Mesenchymal stem cell (in vitro differentiated cells and primary cell): ENCODE measurements around the gene CAMK1D.

Experiments
- DNase-seq: peaks from one replicate; pipeline ENCODE4 v3.0.0-alpha.2; 2013
- H2AFZ ChIP-seq: one replicate; pipeline ENCODE4 v1.6.1; 2013; ENCODE audit warnings: low read depth, mild to moderate bottlenecking, control low read depth, inconsistent platforms, low read length, moderate library complexity
- H2AK5ac ChIP-seq: 2 replicates; pipeline ENCODE4 v1.6.1; 2013; ENCODE audit warnings: low read length, moderate library complexity, mild to moderate bottlenecking, inconsistent platforms; ENCODE audit not compliant: severe bottlenecking
- H2BK120ac ChIP-seq: one replicate; pipeline ENCODE4 v1.6.1; 2013; ENCODE audit warnings: low read depth, mild to moderate bottlenecking, inconsistent platforms, low read length, moderate library complexity
- H2BK12ac ChIP-seq, 2 experiments: one replicate each; pipeline ENCODE4 v1.6.1; 2013; ENCODE audit warnings: inconsistent platforms in 2 of 2, low read length in 2 of 2, mild to moderate bottlenecking in 2 of 2, moderate library complexity in 2 of 2, control low read depth in 1 of 2
- H2BK15ac ChIP-seq: one replicate; pipeline ENCODE4 v1.6.1; 2013; ENCODE audit warnings: mild to moderate bottlenecking, low read depth, inconsistent platforms; ENCODE audit not compliant: poor library complexity, severe bottlenecking
- H2BK5ac ChIP-seq: 2 replicates; pipeline ENCODE4 v1.6.1; 2013; ENCODE audit warnings: low read depth, mild to moderate bottlenecking, low read length, control low read depth, inconsistent platforms; ENCODE audit not compliant: poor library complexity, severe bottlenecking
- H3K14ac ChIP-seq, 2 experiments: one replicate each; pipeline ENCODE4 v1.6.1; 2013; ENCODE audit warnings: inconsistent platforms in 2 of 2, low read length in 2 of 2, control low read depth in 1 of 2, mild to moderate bottlenecking in 1 of 2, moderate library complexity in 1 of 2
- H3K18ac ChIP-seq, 2 experiments: one replicate each; pipeline ENCODE4 v1.6.1; 2013; ENCODE audit warnings: inconsistent platforms in 2 of 2, low read length in 2 of 2, control low read depth in 1 of 2, low read depth in 1 of 2, mild to moderate bottlenecking in 1 of 2
- H3K23ac ChIP-seq, 2 experiments: one replicate each; pipeline ENCODE4 v1.6.1; 2013; ENCODE audit warnings: inconsistent platforms in 2 of 2, low read length in 2 of 2, mild to moderate bottlenecking in 2 of 2, moderate library complexity in 2 of 2, control low read depth in 1 of 2
- H3K27ac ChIP-seq: 2 replicates; pipeline ENCODE4 v1.5.1; 2013; ENCODE audit warnings: mild to moderate bottlenecking, moderate library complexity, low read length, control low read depth, inconsistent platforms; ENCODE audit not compliant: poor library complexity, severe bottlenecking
- H3K27me3 ChIP-seq, 2 experiments: 2 replicates each; pipeline versions ENCODE4 v1.6.1 to v1.7.0; 2013; ENCODE audit warnings: low read length in 2 of 2, mild to moderate bottlenecking in 2 of 2, moderate library complexity in 2 of 2, control low read depth in 1 of 2, inconsistent platforms in 1 of 2; ENCODE audit not compliant: control insufficient read depth in 1 of 2, insufficient read depth in 1 of 2
- H3K36me3 ChIP-seq, 2 experiments: 2 replicates each; pipeline versions ENCODE4 v1.6.1 to v1.7.0; 2013; ENCODE audit warnings: low read length in 2 of 2, control low read depth in 1 of 2, inconsistent platforms in 1 of 2, low read depth in 1 of 2, mild to moderate bottlenecking in 1 of 2; ENCODE audit not compliant: insufficient read depth in 2 of 2, control insufficient read depth in 1 of 2
- H3K4ac ChIP-seq, 2 experiments: one replicate each; pipeline ENCODE4 v1.6.1; 2013; ENCODE audit warnings: inconsistent platforms in 2 of 2, low read length in 2 of 2, mild to moderate bottlenecking in 2 of 2, moderate library complexity in 2 of 2, control low read depth in 1 of 2, low read depth in 1 of 2
- H3K4me1 ChIP-seq: 2 replicates; pipeline ENCODE4 v1.6.1; 2013; ENCODE audit warnings: low read depth, low read length, control low read depth; ENCODE audit not compliant: control insufficient read depth, insufficient read depth
- H3K4me2 ChIP-seq: 2 replicates; pipeline ENCODE4 v1.6.1; 2013; ENCODE audit warnings: low read length, mild to moderate bottlenecking, inconsistent platforms; ENCODE audit not compliant: poor library complexity, severe bottlenecking
- H3K4me3 ChIP-seq, 2 experiments: 2 replicates each; pipeline versions ENCODE4 v1.5.1 to v1.7.0; 2013; ENCODE audit warnings: low read length in 2 of 2, mild to moderate bottlenecking in 2 of 2, control low read depth in 1 of 2, low read depth in 1 of 2; ENCODE audit not compliant: insufficient read depth in 1 of 2
- H3K79me1 ChIP-seq: replicated peaks from 2 replicates; pipeline ENCODE4 v1.6.1; 2013; ENCODE audit warnings: mild to moderate bottlenecking, control low read depth, low read length, inconsistent platforms; ENCODE audit not compliant: poor library complexity, severe bottlenecking
- H3K9ac ChIP-seq: 2 replicates; pipeline ENCODE4 v1.7.0; 2013; ENCODE audit warnings: mild to moderate bottlenecking, low read length, moderate library complexity
- H3K9me3 ChIP-seq: 2 replicates; pipeline ENCODE4 v1.7.0; 2013; ENCODE audit warnings: mild to moderate bottlenecking, low read length; ENCODE audit not compliant: control insufficient read depth
- H4K8ac ChIP-seq: one replicate; pipeline ENCODE4 v1.6.1; 2013; ENCODE audit warnings: inconsistent platforms, mild to moderate bottlenecking, low read length, moderate library complexity
- H4K91ac ChIP-seq: one replicate; pipeline ENCODE4 v1.6.1; 2013; ENCODE audit warnings: mild to moderate bottlenecking, low read length, inconsistent platforms
- WGBS: methylation state at CpG from one replicate; pipeline ENCODE4 v1.1.7; 2013; ENCODE audit warnings: mixed read lengths; 5-methylcytosine and 5-hydroxymethylcytosine counted together

Gene CAMK1D

DNA sequence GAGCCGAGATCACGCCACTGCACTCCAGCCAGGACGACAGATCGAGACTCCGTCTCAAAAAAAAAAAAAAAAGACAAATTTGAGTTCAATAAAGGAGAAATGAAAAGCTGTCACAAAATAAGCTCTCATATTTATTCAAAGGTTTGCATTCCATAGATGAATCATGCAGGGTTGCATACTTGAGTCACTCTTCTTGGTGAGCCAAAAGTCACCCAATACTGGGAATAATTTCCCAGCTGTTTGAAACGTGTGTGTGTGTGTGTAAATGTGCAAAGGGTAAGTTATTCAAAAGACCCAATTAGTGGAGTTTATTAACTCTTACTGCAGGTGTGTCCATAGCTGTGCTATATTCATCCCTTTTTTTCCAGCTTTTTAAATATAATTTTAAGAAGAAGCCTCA is 354.5 kb downstream of the CAMK1D start:
- Histone ChIP-seq H3K23ac (no peak overlapping the region), H3K36me3 (no peaks in the 10 kb centered on the region), H2BK120ac (no peak overlapping the region), H3K4me1 (peaks cover 28% of the 10 kb centered on the region), H3K27me3 (no peaks in the 10 kb centered on the region), H2BK12ac (no peak overlapping the region), H3K79me1 (peaks cover 6% of the 10 kb centered on the region), H3K9ac (peak overlapping the region; percentile 19), H2BK15ac (no peak overlapping the region), H3K4ac (no peak overlapping the region), H3K4me3 (no peak overlapping the region), H3K4me2 (no peak overlapping the region), H4K8ac (no peak overlapping the region), H3K9me3 (no peaks in the 10 kb centered on the region), H2BK5ac (no peak overlapping the region), H3K18ac (no peak overlapping the region), H2AK5ac (no peak overlapping the region), H2AFZ (no peak overlapping the region), H3K14ac (no peak overlapping the region), H3K27ac (peak overlapping the region; percentile 81), H4K91ac (no peak overlapping the region)
- WGBS, result 67% methylated on average over 6 of the region's 6 CpGs
- peak; percentile 63 for DNase-seq

DNA sequence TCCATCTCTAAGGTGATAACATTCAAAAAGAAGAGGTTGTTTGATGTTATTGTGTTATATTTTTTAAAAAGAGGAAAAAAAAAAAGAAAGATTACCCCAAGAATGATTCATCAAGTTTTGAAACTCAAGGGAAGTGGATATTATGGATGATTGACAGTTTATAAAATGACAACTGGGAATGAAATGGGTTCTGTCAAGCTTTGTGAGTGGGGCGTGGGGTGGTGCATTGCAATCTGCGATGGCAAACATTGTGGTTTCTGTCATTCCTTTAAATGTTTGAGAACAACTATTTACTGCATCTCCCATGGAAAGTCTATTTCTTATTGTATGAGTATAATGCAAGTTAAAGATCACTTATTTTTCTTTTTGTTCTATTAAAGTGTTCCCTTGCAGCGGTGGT is 355.1 kb downstream of the CAMK1D start:
- Histone ChIP-seq H3K36me3 (no peaks in the 10 kb centered on the region), H3K4me3 (no peak overlapping the region), H3K18ac (no peak overlapping the region), H3K23ac (no peak overlapping the region), H2BK5ac (no peak overlapping the region), H2BK15ac (no peak overlapping the region), H3K4me2 (no peak overlapping the region), H2AFZ (no peak overlapping the region), H4K8ac (no peak overlapping the region), H3K4ac (no peak overlapping the region), H3K79me1 (peaks cover 7% of the 10 kb centered on the region), H3K27me3 (no peaks in the 10 kb centered on the region), H3K14ac (no peak overlapping the region), H2BK120ac (no peak overlapping the region), H3K9ac (peak overlapping the region; percentile 19), H2BK12ac (no peak overlapping the region), H3K9me3 (no peaks in the 10 kb centered on the region), H4K91ac (no peak overlapping the region), H2AK5ac (no peak overlapping the region), H3K4me1 (peaks cover 29% of the 10 kb centered on the region), H3K27ac (peak overlapping the region; percentile 78)
- WGBS, result 100% methylated on average over 1 of the region's 3 CpGs
- no peak for DNase-seq

DNA sequence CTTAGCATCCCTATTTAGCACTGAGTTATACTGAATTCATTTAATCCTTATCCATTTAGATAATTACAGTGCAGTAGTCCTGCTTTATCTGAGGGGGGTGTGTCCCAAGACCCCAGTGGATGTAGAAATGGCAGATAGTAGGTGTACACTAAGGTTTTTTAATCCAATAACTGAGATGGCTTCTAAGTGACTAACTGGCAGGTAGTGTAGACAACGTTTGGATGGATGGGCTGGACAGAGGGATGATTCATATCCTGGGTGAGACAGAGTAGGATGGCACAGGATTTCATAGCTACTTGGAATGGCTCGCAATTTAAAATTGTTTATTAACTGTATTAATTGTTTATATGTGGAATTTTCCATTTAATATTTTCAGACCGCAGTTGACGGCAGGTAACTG is 356.6 kb downstream of the CAMK1D start:
- Histone ChIP-seq H3K79me1 (peaks cover 13% of the 10 kb centered on the region), H3K27me3 (no peaks in the 10 kb centered on the region)
- WGBS, result 67% methylated on average over 3 of the region's 4 CpGs

GRCh38 chr10:12707461-12708185 is 358.3 kb downstream of the CAMK1D start:
- Histone ChIP-seq H4K91ac (peak overlapping the region; percentile 90), H3K18ac (peak overlapping the region; percentile 82 to 87), H2BK12ac (peak overlapping the region; percentile 94 to 96), H2BK5ac (peak overlapping the region; percentile 85), H3K4me2 (no peak overlapping the region), H3K36me3 (peaks cover 0 to 5% of the 10 kb centered on the region in 2 experiments), H3K23ac (no peak overlapping the region), H3K4me3 (no peak overlapping the region), H3K27me3 (no peaks in the 10 kb centered on the region), H3K4me1 (peaks cover 19% of the 10 kb centered on the region), H3K14ac (no peak overlapping the region), H3K9ac (peak overlapping the region; percentile 62), H4K8ac (peak overlapping the region; percentile 47), H2BK120ac (peak overlapping the region; percentile 19), H3K4ac (peak overlapping the region in 1 of 2 experiments; percentile 29), H2AK5ac (peak overlapping the region; percentile 37), H2BK15ac (no peak overlapping the region), H3K27ac (peak overlapping the region; percentile 94), H3K9me3 (no peaks in the 10 kb centered on the region), H2AFZ (no peak overlapping the region), H3K79me1 (peaks cover 19% of the 10 kb centered on the region)
- peak; percentile 92 for DNase-seq
- 39% methylated on average over 10 of the region's 10 CpGs for WGBS

More for the DNA sequence above, 356.6 kb downstream of the CAMK1D start:
- Histone ChIP-seq H3K9ac (no peak overlapping the region), H3K27ac (peak overlapping the region; percentile 94), H2AK5ac (no peak overlapping the region), H3K4me3 (no peak overlapping the region), H3K4me1 (peaks cover 26% of the 10 kb centered on the region), H3K18ac (no peak overlapping the region), H4K8ac (no peak overlapping the region), H3K9me3 (no peaks in the 10 kb centered on the region), H3K4ac (peak overlapping the region in 1 of 2 experiments; percentile 48), H2AFZ (no peak overlapping the region), H3K23ac (no peak overlapping the region), H4K91ac (no peak overlapping the region), H3K36me3 (peaks cover 0 to 2% of the 10 kb centered on the region in 2 experiments), H2BK120ac (no peak overlapping the region), H2BK5ac (no peak overlapping the region), H3K4me2 (no peak overlapping the region), H2BK12ac (no peak overlapping the region), H3K14ac (no peak overlapping the region), H2BK15ac (no peak overlapping the region)
- DNase-seq, result no peak
